Stimulated activated CD8-positive, alpha-beta memory T cell treated with anti-CD3 and anti-CD28 coated beads, Interleukin-7, amount 100 ng/mL, for 48 hours (primary cell): ENCODE results near the gene RESF1.

Source experiments
- DNase-seq, 2 donors: peaks; one replicate each; pipeline ENCODE4 v3.0.0-alpha.2; 2020; ENCODE audit warnings: low read depth in 1 of 2; ENCODE audit errors: extremely low read depth in 1 of 2

Gene RESF1

GRCh38 chr12:32005496-32006125 is 46.4 kb downstream of the RESF1 start:
- DNase-seq = no peak
